Heart right ventricle (tissue), 16 donors: ENCODE measurements around the gene GUK1. TPM values are rescaled to one million over a fixed set of nuclear protein-coding genes. Genes with fewer than 3 reads are reported as not detected.

Experiments
- ATAC-seq, 8 donors: fragments of 200-7000 bp; cut with Tn5 transposase; one replicate each; pipeline ENCODE4 v1.9.1; 2020; ENCODE audit warnings: mild to moderate bottlenecking in 8 of 8, moderate library complexity in 8 of 8, moderate number of reproducible peaks in 1 of 8
- DNase-seq, 2 donors: peaks; one replicate each; pipeline ENCODE4 v3.0.0-alpha.2; 2020
- H3K27ac ChIP-seq, 10 donors: fragments of 200-600 bp; sonication (generic) in 2 of 10; one replicate each; pipeline versions ENCODE4 v1.5.0 to v1.8.0; 2020 to 2022; ENCODE audit warnings: mild to moderate bottlenecking in 3 of 10
- H3K27me3 ChIP-seq, 7 donors: fragments of 200-600 bp; one replicate each; pipeline ENCODE4 v1.8.0; 2021 to 2022; ENCODE audit warnings: mild to moderate bottlenecking in 2 of 7
- H3K36me3 ChIP-seq, 9 donors: fragments of 200-600 bp; sonication (generic) in 1 of 9; one replicate each; pipeline versions ENCODE4 v1.5.0 to v1.8.0; 2020 to 2022; ENCODE audit warnings: mild to moderate bottlenecking in 2 of 9
- H3K4me1 ChIP-seq, 9 donors: fragments of 200-600 bp; sonication (generic) in 1 of 9; one replicate each; pipeline versions ENCODE4 v1.5.0 to v1.8.0; 2020 to 2022; ENCODE audit warnings: mild to moderate bottlenecking in 4 of 9
- H3K4me3 ChIP-seq, 10 donors: fragments of 200-600 bp; sonication (generic) in 2 of 10; one replicate each; pipeline versions ENCODE4 v1.5.0 to v1.8.0; 2020 to 2022; ENCODE audit warnings: mild to moderate bottlenecking in 7 of 10, moderate library complexity in 2 of 10
- H3K9me3 ChIP-seq, 11 donors: fragments of 200-600 bp in 10 of 11; sonication (generic) in 2 of 11; one replicate each; pipeline versions ENCODE4 v1.5.0 to v1.8.0; 2013 to 2022; ENCODE audit warnings: mild to moderate bottlenecking in 2 of 11, control low read depth in 1 of 11, moderate library complexity in 1 of 11
- CTCF ChIP-seq, 9 donors: fragments of 200-600 bp; sonication (generic) in 2 of 9; IDR thresholded peaks; one replicate each; pipeline versions ENCODE4 v1.5.0 to v1.8.0; 2021 to 2022; ENCODE audit warnings: antibody characterized with exemption in 9 of 9, mild to moderate bottlenecking in 5 of 9, moderate library complexity in 1 of 9
- WGBS, 2 donors: extraction: QIAGEN DNeasy Blood & Tissue Kit; methylation state at CpG; one replicate each; pipeline ENCODE4 v1.1.7; 2013; ENCODE audit warnings: inconsistent platforms in 1 of 2; 5-methylcytosine and 5-hydroxymethylcytosine counted together
- intact Hi-C, 10 donors: fragments of 100-400 bp; cut with DNase I; formaldehyde crosslinking; loops; one replicate each; pipeline versions ENCODE4 v1.11.1 to v1.14.2; 2022
- polyA plus RNA-seq, 2 donors: library from polyadenylated mRNA; stranded (reverse); fragments of 200-250 nt; gene quantifications; one replicate each; pipeline ENCODE4 v1.2.3, GENCODE V29; 2013
- total RNA-seq, 10 donors: library from RNA; stranded (reverse); fragmentation: NEBNext Ultra II Directional in 3 of 10; extraction: Animal tissue kit (Norgen Biotek cat#: 25700) in 3 of 10; gene quantifications; one replicate each; pipeline versions ENCODE4 v1.2.1 to v1.2.4, GENCODE V29; 2021 to 2023
- donor health status: Arrhythmogenic right ventricular cardiomyopathy.
- donor health status: ischemic (EF 13 %, LVEDD 7.1; RV severe dilation, severe dysfunction).
- donor health status: healthy with polysubstance abuse.
- donor health status: DM: no; HTN: yes; CAD: no.
- donor health status: DM: no; HTN: no; CAD: no.
- donor health status: ischemic (EF 25% LVEDD 6.9; RV normal size, moderate dysfunction).
- donor health status: ischemic (EF 25% LVEDD 5.7; RV mildly dilated, moderate dysfunction).
- donor health status: healthy.
- donor health status: DM: yes; HTN: yes; CAD: no.
- donor health status: Ischemic cardiomyopathy.
- donor health status: ischemic (EF 35%, LVEDD 5.7; RV mildly dilated, moderate dysfunction).
- donor health status: nonischemic (EF 11% LVEDD 7.7; RV severe dilation, severe dysfunction).
- donor health status: DM: yes; HTN: yes; CAD: no.
- donor health status: PGD.
- donor health status: ischemic (EF 29% LVEDD 5.4; RV normal size, mild dysfunction).
- donor health status: nonischemic (EF 23%, LVEDD 6.1; RV moderate dilation, normal function).

The GUK1 gene
- total and polyA plus RNA-seq, 12 donors: 121 to 474 (median 169) TPM

GRCh38 chr1:228095161-228095560 is 44.9 kb upstream of the GUK1 start:
- no peak for TF ChIP-seq CTCF (IDR thresholded peaks at IDR 0.05)
- H3K36me3 ChIP-seq: peaks cover 6 to 74% (median 23%) of the 10 kb centered on the region in 9 donors
- ATAC-seq (no peak), DNase-seq (no peak)
- WGBS, 2 donors: 95 to 97% methylated on average over 4 of the region's 4 CpGs
- no peaks in the 10 kb centered on the region for H3K27me3 ChIP-seq
- no peak overlapping the region for H3K27ac ChIP-seq
- H3K4me3 ChIP-seq: no peak overlapping the region
- H3K4me1 ChIP-seq: peaks cover 8 to 53% (median 41%) of the 10 kb centered on the region in 9 donors
- peaks cover 0 to 18% (median 10%) of the 10 kb centered on the region in 11 donors for H3K9me3 ChIP-seq
- intact Hi-C loops: no loop called here

GRCh38 chr1:228095938-228096337 is 44.1 kb upstream of the GUK1 start:
- DNase-seq (no peak), ATAC-seq (no peak)
- no peak overlapping the region for H3K4me3 ChIP-seq
- peaks cover 0 to 18% (median 10%) of the 10 kb centered on the region in 11 donors for H3K9me3 ChIP-seq
- H3K4me1 ChIP-seq: peaks cover under 1 to 48% (median 36%) of the 10 kb centered on the region in 9 donors
- no peaks in the 10 kb centered on the region for H3K27me3 ChIP-seq
- peaks cover 6 to 79% (median 31%) of the 10 kb centered on the region in 9 donors for H3K36me3 ChIP-seq
- 96 to 97% methylated on average over 8 of the region's 8 CpGs for WGBS, 2 donors
- no peak for TF ChIP-seq CTCF (IDR thresholded peaks at IDR 0.05)
- intact Hi-C loops: no loop called here
- no peak overlapping the region for H3K27ac ChIP-seq

GRCh38 chr1:228096416-228097332 is 43.4 kb upstream of the GUK1 start:
- peaks cover 0 to 48% (median 36%) of the 10 kb centered on the region in 9 donors for H3K4me1 ChIP-seq
- DNase-seq: no peak
- peaks cover 6 to 77% (median 33%) of the 10 kb centered on the region in 9 donors for H3K36me3 ChIP-seq

More at GRCh38 chr1:228096416-228097332, 43.4 kb upstream of the GUK1 start:
- H3K27me3 ChIP-seq: no peaks in the 10 kb centered on the region
- intact Hi-C loops: no loop called here
- H3K9me3 ChIP-seq: peaks cover 0 to 18% (median 10%) of the 10 kb centered on the region in 11 donors
- no peak overlapping the region for H3K27ac ChIP-seq
- WGBS, 2 donors: 93 to 95% methylated on average over 13 of the region's 13 CpGs
- ATAC-seq: peak in 2 of 8 donors; percentile 2 to 9
- TF ChIP-seq CTCF (IDR thresholded peaks at IDR 0.05): no peak
- H3K4me3 ChIP-seq: no peak overlapping the region
